ENCODE results near the gene UBE2U.

UBE2U gene

DNA sequence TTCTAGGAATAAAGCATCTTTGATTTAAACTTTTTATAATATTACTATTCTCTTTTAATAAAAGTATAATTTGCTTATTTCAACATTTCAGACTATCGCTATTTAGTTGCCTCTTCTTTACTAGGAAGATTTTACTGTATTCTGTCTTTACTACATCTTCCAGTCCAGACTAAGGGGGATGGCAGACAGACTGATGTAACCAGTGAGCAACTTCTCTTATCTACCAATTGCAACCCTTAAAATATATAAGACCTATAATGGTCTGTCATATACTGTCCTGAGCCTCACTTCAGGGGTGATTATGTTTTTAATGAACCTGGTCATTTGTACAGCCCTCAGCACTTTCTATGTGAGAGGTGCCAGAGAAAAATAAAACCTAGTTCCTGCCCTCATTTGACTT lies 87.0 kb downstream of the UBE2U start:
- DNase-seq (ENCODE audit: low read depth in 2 of 2, low spot score in 1 of 2): no peak

DNA sequence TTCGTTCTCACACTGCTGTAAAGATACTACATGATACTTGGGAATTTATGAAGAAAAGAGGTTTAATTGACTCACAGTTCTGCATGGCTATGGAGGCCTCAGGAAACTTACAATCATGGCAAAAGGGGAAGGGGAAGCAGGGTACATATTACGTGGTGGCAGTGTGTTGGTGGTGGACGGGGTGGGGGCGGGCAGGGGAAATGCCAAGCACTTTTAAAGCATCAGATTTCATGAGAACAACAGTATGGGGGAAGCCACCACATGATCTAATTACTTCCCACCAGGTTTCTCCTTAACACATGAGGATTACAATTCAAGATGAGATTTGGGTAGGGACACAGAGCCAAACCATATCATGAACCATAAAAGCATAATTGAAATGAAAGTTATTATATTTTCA lies 88.5 kb downstream of the UBE2U start:
- DNase-seq (ENCODE audit: low read depth in 2 of 2, low spot score in 1 of 2): no peak

DNA sequence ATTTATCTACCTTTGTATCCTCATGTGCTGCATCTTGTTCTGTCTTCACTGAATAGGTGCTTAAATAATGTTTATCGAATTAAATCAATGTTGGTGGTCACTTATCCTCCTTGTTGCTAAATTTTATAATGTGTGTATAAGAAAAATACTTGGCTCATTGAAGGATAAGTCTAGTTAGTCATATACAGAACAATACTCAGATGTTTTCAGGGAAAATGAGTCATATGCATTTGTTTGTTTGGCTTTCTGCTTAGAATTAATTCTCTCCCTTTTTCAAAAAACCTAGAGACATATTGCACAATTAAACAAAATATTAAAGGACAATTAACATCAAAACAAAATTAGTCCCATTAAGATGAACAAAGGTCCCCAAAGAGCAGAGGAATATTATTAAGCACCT lies 89.0 kb downstream of the UBE2U start:
- no peak for DNase-seq (ENCODE audit: low read depth in 2 of 2, low spot score in 1 of 2)

DNA sequence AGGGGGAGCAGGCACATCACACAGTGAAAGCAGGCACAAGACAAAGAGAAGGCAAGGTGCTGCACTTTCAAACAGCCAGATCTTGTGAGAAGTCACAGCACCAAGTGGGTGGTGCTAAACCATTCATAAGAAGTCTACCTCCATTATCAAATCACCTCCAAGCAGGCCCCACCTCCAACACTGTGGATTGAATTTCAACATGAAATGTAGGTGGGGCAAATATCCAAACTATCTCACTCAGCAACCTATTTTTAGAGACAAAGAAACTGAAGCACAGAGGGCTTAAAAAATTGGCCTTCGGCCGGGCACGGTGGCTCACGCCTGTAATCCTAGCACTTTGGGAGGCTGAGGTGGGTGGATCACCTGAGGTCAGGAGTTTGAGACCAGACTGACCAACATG lies 90.4 kb downstream of the UBE2U start:
- no peak for DNase-seq (ENCODE audit: low read depth in 2 of 2, low spot score in 1 of 2)

DNA sequence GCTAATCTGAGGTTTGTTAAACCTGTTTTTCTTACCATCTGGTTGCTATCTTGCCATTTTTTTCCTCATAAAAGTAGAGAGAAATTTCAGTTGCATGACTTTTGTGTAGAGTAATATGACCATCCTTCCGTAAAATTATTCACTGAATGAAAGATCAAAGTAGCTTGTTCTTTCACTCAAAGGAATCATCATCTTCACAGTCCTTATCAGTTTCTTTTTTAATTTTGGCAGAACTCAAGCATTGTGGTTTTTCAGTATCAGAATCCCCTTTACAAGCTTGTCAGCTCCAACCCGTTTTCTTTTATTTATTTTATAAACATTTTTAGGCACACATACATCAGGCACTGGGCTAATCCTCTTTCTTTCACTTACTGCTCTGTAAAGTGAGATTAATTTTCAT lies 91.7 kb downstream of the UBE2U start:
- no peak for DNase-seq (ENCODE audit: low read depth in 2 of 2, low spot score in 1 of 2)

DNA sequence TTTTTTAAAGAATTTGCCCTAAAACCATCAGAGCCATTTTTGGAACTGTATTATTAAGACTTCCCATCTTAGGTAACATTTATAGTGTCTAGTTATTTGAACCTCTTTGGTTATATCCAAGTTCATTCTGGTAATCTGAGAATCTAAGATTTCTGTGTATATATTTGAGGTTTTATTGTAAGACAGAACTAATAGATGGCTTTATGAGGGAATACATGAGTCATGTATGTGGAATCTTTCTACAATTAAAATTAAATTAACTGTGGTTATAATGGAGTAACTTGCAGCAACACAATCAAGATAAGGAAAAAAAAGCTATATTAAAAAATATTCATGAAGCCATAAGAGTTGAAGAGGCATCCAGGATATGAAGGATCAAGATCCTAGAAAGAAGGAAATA lies 92.1 kb downstream of the UBE2U start:
- DNase-seq (ENCODE audit: low read depth in 2 of 2, low spot score in 1 of 2): no peak

DNA sequence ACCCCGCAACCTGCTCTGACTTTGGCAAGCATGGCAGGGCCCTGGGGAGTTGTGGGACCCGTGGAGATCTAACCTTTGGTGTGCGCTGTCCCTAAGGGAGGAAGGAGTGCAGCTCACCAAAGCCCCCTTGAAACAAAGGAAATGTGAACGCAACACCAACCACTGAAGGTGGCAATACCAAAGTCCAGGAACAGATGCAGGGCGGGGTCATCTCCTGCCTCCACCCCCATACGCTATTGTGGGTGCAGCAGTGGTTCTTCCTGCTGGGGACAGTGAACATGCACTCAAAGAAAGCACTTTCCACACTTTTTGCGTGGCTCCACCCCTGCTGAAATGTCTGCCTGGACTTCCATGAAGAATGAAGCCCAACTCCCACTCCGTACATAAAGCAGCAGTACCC lies 93.0 kb downstream of the UBE2U start:
- DNase-seq (ENCODE audit: low read depth in 2 of 2, low spot score in 1 of 2): no peak

DNA sequence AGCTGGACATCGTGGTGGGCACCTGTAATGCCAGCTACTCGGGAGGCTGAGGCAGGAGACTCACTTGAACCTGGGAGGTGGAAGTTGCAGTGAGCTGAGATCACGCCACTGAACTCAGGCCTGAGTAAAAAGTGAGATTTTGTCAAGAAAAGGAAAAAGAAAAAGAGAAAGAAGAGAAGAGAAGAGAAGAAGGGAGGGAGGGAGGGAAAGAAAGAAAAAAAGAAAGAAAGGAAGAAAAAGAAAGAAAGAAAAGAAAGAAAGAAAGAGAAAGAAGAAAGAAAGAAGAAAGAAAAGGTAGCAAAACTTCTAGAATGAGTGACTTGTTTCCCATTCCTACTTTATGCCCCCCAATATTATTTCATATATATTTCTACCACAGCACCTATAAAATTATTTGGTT lies 98.8 kb downstream of the UBE2U start:
- DNase-seq (ENCODE audit: low read depth in 2 of 2, low spot score in 1 of 2): no peak

DNA sequence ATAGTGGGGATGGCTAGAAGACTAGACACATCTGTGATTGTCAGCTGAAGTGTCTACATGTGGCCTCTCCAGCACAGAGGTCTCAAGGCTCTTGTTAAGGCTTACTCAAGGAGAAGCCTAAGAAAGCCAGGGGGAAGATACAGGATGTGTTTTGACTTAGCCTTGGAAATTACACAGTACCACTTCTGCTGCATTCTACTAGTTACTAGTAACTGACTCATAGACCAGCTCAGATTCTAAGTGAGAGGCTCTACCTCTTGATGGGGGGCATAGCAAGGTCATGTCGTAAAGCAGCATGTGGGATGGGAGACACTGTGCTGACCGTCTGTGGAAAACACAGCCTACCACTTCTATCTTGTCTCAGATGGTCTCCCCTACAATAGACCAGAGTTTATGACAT lies 99.5 kb downstream of the UBE2U start:
- no peak for DNase-seq (ENCODE audit: low read depth in 2 of 2, low spot score in 1 of 2)

DNA sequence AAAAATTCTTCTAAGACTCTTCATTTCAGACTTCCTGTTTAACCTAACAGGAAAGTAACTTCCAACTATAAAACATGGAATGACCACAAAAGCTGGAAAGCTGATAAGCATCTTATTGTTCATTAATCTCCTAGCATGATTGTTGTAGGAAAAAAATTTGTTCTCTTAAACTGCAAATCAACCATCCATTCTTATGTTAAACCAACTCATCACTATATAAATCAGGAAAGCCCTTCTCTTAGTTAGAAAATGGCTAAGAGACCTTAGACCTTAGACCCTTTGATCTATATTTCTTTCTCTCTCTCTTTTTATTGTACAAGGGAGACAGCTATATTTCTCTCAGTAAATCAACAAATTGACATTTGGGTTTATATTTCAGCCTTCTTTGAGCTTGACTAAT lies 101.4 kb downstream of the UBE2U start:
- no peak for DNase-seq (ENCODE audit: low read depth in 2 of 2, low spot score in 1 of 2)

DNA sequence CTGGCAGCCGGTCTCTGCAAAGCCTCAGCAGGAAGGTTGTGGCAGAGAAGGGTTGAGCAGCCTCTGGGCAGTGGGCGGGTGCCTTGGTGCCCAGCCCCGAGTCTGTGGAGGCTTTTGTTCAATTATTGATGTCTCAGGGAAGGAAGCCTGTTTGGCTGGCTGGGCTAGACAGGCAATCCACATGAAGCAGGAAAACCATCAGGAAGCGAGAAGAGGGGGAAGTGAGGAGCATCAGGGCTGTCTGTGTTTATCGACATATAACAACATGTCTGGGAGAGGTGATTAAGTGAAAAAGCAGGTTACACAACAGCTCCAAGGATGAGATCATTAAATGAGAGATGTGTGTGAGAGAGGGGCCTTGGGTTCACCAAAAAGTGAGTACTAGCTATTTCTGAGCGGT lies 105.4 kb downstream of the UBE2U start:
- no peak for DNase-seq (ENCODE audit: low read depth in 2 of 2, low spot score in 1 of 2)

DNA sequence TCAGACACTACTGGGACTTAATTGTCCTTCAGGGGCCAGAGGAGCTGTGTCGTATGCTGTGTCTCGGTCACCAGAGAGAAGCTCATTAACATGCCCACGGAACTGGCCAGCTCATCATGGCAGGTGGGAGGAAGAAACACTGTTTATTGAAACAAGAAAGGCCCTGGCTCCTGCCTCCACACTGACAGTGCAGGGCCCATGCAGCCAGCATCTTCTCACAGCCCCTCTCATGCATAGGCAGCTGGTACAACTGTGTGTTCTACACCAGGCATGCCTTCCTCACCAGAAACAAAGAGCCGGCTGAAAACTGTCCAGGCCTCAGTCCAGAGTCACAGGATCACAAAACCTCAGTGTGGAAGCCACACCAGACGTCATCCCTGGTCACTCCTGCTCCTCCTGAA lies 106.0 kb downstream of the UBE2U start:
- DNase-seq (ENCODE audit: low read depth in 2 of 2, low spot score in 1 of 2): no peak

DNA sequence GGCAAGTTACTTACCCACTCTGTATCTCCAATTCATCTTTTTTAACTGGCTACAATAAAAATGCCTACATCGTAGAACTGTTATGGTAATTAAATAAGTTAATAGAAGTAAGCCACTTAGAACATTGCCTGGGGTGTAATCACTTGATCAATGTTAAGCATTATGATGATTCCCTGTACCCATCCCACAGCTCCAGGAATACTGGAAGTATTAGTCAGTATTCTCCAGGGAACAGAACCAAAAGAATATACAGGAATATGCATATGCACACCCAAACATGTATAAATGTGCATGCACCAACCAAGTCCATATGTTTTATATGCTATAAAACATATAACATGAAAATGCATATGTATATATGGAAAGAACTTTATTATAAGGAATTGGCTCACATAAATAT lies 107.3 kb downstream of the UBE2U start:
- no peak for DNase-seq (ENCODE audit: low read depth in 2 of 2, low spot score in 1 of 2)

DNA sequence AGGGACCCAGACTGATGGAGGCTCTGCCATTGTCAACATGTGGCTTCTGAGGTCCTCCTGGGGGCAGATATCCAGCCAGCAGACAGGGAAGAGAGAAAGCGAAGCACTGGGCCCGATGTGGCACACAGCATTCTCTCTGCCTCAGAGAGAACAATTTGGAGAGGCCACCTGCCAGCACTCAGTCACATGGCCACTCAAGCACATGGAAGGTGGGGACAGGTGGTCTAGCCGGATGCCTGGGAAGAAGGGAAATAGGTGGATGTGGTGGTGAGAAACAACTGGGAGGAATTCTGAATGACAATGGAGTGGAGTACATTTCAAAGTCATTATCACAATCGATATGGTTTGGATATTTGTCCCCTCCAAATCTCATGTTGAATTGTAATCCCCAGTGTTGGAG lies 109.0 kb downstream of the UBE2U start:
- DNase-seq (ENCODE audit: low read depth in 2 of 2, low spot score in 1 of 2): no peak

DNA sequence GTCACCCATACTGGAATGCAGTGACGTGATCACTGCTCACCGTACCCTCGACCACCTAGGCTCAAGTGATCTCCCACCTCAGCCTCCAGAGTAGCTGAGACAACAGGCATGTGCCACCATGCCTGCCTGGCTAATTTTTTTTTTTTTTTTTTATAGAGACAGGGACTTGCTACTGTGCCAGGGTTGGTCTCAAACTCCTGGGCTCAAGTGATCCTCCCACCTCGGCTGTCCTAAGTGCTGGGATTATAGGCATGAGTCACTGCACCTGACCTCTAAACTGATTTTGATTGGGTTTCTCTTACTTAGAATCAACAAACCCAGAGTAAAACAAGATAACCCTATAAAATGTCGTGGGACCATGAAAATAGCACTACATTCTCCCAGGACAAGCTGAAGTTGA lies 112.0 kb downstream of the UBE2U start:
- no peak for DNase-seq (ENCODE audit: low read depth in 2 of 2, low spot score in 1 of 2)
